Dermis microvascular lymphatic vessel endothelial cell (primary cell): ENCODE measurements around the gene SLC6A16. TPM values are rescaled to one million over a fixed set of nuclear protein-coding genes. Genes with fewer than 3 reads are reported as not detected.
A peak's percentile ranks its signal among the peaks of the same experiment; 100 is the strongest.

Experiments
- DNase-seq, 2 donors: peaks; one replicate each; pipeline versions ENCODE4 v3.0.0 to v3.0.0-alpha.2; 2010; ENCODE audit warnings: low read depth in 2 of 2
- total RNA-seq: library from RNA; depleted of rRNA; stranded (reverse); fragments of >200 nt; gene quantifications from 2 replicates; pipeline ENCODE4 v1.2.1, GENCODE V29; 2014

SLC6A16 gene
- total RNA-seq, 1 donor from 2014 or later, result 0.26 TPM

- DNase-seq, result no peak
Observed at GRCh38 chr19:49271080-49271753, 53.8 kb downstream of the SLC6A16 start.

GRCh38 chr19:49266409-49266808, 58.6 kb downstream of the SLC6A16 start:
- peak in 1 of 2 donors; percentile 35 for DNase-seq

- no peak for DNase-seq
Observed at GRCh38 chr19:49264258-49264657, 60.7 kb downstream of the SLC6A16 start.

GRCh38 chr19:49261602-49262001, 63.4 kb downstream of the SLC6A16 start:
- DNase-seq, result no peak

- peak; percentile 75 to 80 for DNase-seq
Observed at GRCh38 chr19:49256691-49257090, 68.3 kb downstream of the SLC6A16 start.

- DNase-seq, result no peak
Observed at GRCh38 chr19:49255674-49256073, 69.3 kb downstream of the SLC6A16 start.

GRCh38 chr19:49249933-49250332, 75.1 kb downstream of the SLC6A16 start:
- no peak for DNase-seq

- DNase-seq, result no peak
Observed at GRCh38 chr19:49247676-49248075, 77.3 kb downstream of the SLC6A16 start.

- DNase-seq, result no peak
Observed at GRCh38 chr19:49244256-49244655, 80.7 kb downstream of the SLC6A16 start.

- DNase-seq, result no peak
Observed at GRCh38 chr19:49243726-49244125, 81.3 kb downstream of the SLC6A16 start.

- no peak for DNase-seq
Observed at GRCh38 chr19:49243129-49243528, 81.9 kb downstream of the SLC6A16 start.

- no peak for DNase-seq
Observed at GRCh38 chr19:49241769-49242168, 83.2 kb downstream of the SLC6A16 start.

Other genes with a start within 250 kb of the SLC6A16 start
- gene SNRNP70, start 239.7 kb downstream of the SLC6A16 start, total RNA-seq, result 150 and 160 TPM in 2 replicates
- gene LIN7B, start 210.8 kb downstream of the SLC6A16 start, total RNA-seq, result 1.4 and 2.4 TPM in 2 replicates
- gene C19orf73, start 206.0 kb downstream of the SLC6A16 start, total RNA-seq, result 0.13 and 0.25 TPM in 2 replicates
- 4.0 TPM in 2 replicates for gene PPFIA3, start 205.6 kb downstream of the SLC6A16 start, total RNA-seq
- gene HRC, start 169.8 kb downstream of the SLC6A16 start, total RNA-seq, result not detected in 2 replicates
- 10.8 and 18.2 TPM in 2 replicates for gene TRPM4, start 167.4 kb downstream of the SLC6A16 start, total RNA-seq
- gene CD37, start 10.2 kb upstream of the SLC6A16 start, total RNA-seq, result not detected in 2 replicates
- gene TEAD2, start 37.2 kb upstream of the SLC6A16 start, total RNA-seq, result 57.4 and 72.2 TPM in 2 replicates
- gene DKKL1, start 38.7 kb upstream of the SLC6A16 start, total RNA-seq, result 0.13 and 0.51 TPM in 2 replicates
- gene KASH5, start 63.1 kb upstream of the SLC6A16 start, total RNA-seq, result not detected in 2 replicates
- not detected in 2 replicates for gene PTH2, start 98.2 kb upstream of the SLC6A16 start, total RNA-seq
- gene GFY, start 100.2 kb upstream of the SLC6A16 start, total RNA-seq, result not detected in 2 replicates
- 0.13 TPM in 2 replicates for gene SLC17A7, start 116.3 kb upstream of the SLC6A16 start, total RNA-seq
- 146 and 159 TPM in 2 replicates for gene PIH1D1, start 126.6 kb upstream of the SLC6A16 start, total RNA-seq
- gene ALDH16A1, start 128.0 kb upstream of the SLC6A16 start, total RNA-seq, result 41.3 and 61.4 TPM in 2 replicates
- gene FLT3LG, start 149.0 kb upstream of the SLC6A16 start, total RNA-seq, result 1.3 and 1.9 TPM in 2 replicates
- 3,699 and 4,643 TPM in 2 replicates for gene RPL13A, start 162.4 kb upstream of the SLC6A16 start, total RNA-seq
- 2,245 and 2,954 TPM in 2 replicates for gene RPS11, start 171.2 kb upstream of the SLC6A16 start, total RNA-seq
- 51.9 and 184 TPM in 2 replicates for gene FCGRT, start 187.5 kb upstream of the SLC6A16 start, total RNA-seq
- gene RCN3, start 202.8 kb upstream of the SLC6A16 start, total RNA-seq, result 11.7 and 13.4 TPM in 2 replicates